Measurements from ENCODE around the gene NFE2L3. TPM values are rescaled to one million over a fixed set of nuclear protein-coding genes. Genes with fewer than 3 reads are reported as not detected.
"Not testable (repeated sequence)": the region's sequence is repeated elsewhere in the genome, so short reads cannot be mapped to it uniquely, and the experiment has no call there.

The NFE2L3 gene
- total RNA-seq, 1 experiment from 2014 or later, result 40.0 TPM

GRCh38 chr7:26183545-26184280 is 31.7 kb downstream of the NFE2L3 start:
- Histone ChIP-seq H2AFZ (ENCODE audit: low read length) (no peak overlapping the region), H3K36me3 (ENCODE audit: low read depth, low read length) (peaks cover 5% of the 10 kb centered on the region; the same call in 1 of the 2 replicates), H4K20me1 (ENCODE audit: low read length) (peaks cover 20% of the 10 kb centered on the region), H3K9me2 (replicated peaks; ENCODE audit: low read length) (no peaks in the 10 kb centered on the region), H3K4me3 (ENCODE audit: low read length) (no peak overlapping the region), H3K4me2 (ENCODE audit: low read length) (no peak overlapping the region), H3K27ac (ENCODE audit: low read length) (no peak overlapping the region), H3F3A (ENCODE audit: low read length, unreplicated experiment) (peaks cover 21% of the 10 kb centered on the region), H3K9me3 (ENCODE audit: low read length) (no peaks in the 10 kb centered on the region), H3K79me2 (ENCODE audit: low read length) (no peaks in the 10 kb centered on the region), H3K27me3 (ENCODE audit: low read length) (no peaks in the 10 kb centered on the region), H3K9ac (ENCODE audit: low read length) (no peak overlapping the region), H3K4me1 (ENCODE audit: insufficient read depth, low read length) (no peaks in the 10 kb centered on the region)
- intact Hi-C loops (cut with micrococcal nuclease), result no loop called here
- ChIA-PET POLR2A (ENCODE audit: unreplicated experiment) (no interaction called here), CTCF (interaction anchor here (0.9 kb wide), 1 partner anchor 92 kb away, joined by 4 read pairs; no protein-coding TSS in a partner anchor)
- peak; percentile 12 for DNase-seq
- TF ChIP-seq EZH2 (IDR thresholded peaks at IDR 0.05; ENCODE audit: low read length, unreplicated experiment) (no peak), EZH2phosphoT487 (IDR thresholded peaks at IDR 0.05; ENCODE audit: borderline replicate concordance, low read length) (no peak)
- TF ChIP-seq, protein P1, sequence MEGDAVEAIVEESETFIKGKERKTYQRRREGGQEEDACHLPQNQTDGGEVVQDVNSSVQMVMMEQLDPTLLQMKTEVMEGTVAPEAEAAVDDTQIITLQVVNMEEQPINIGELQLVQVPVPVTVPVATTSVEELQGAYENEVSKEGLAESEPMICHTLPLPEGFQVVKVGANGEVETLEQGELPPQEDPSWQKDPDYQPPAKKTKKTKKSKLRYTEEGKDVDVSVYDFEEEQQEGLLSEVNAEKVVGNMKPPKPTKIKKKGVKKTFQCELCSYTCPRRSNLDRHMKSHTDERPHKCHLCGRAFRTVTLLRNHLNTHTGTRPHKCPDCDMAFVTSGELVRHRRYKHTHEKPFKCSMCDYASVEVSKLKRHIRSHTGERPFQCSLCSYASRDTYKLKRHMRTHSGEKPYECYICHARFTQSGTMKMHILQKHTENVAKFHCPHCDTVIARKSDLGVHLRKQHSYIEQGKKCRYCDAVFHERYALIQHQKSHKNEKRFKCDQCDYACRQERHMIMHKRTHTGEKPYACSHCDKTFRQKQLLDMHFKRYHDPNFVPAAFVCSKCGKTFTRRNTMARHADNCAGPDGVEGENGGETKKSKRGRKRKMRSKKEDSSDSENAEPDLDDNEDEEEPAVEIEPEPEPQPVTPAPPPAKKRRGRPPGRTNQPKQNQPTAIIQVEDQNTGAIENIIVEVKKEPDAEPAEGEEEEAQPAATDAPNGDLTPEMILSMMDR (conservative IDR thresholded peaks at IDR 0.05; ENCODE audit: low read depth, low read length), result no peak
- BruUV-seq (replicated peaks), result no TSS peak
- ATAC-seq, result no peak

DNA sequence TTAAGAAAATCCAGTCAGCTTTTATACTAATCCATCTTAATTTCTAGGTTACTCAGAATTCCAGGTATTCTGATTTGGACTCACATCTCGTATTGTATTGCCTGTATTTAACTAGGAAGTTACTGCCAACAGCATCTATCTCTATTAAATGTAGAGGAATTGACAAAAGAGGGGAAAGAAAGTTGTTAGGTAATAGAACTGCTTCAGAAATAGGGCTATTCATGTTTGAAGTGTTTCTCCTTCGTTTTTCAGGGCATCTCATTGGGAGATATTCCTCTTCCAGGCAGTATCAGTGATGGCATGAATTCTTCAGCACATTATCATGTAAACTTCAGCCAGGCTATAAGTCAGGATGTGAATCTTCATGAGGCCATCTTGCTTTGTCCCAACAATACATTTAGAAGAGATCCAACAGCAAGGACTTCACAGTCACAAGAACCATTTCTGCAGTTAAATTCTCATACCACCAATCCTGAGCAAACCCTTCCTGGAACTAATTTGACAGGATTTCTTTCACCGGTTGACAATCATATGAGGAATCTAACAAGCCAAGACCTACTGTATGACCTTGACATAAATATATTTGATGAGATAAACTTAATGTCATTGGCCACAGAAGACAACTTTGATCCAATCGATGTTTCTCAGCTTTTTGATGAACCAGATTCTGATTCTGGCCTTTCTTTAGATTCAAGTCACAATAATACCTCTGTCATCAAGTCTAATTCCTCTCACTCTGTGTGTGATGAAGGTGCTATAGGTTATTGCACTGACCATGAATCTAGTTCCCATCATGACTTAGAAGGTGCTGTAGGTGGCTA is 32.5 kb downstream of the NFE2L3 start:
- CTCF ChIA-PET; H3K4me1 ChIP-seq (ENCODE audit: insufficient read depth, low read length); H3K4me2 ChIP-seq (ENCODE audit: low read length); H3K9ac ChIP-seq (ENCODE audit: low read length); POLR2A ChIA-PET (ENCODE audit: unreplicated experiment); H3K9me3 ChIP-seq (ENCODE audit: low read length); H2AFZ ChIP-seq (ENCODE audit: low read length); ATAC-seq; H3K27me3 ChIP-seq (ENCODE audit: low read length); H3K9me2 ChIP-seq (replicated peaks; ENCODE audit: low read length); H3K79me2 ChIP-seq (ENCODE audit: low read length); H3K27ac ChIP-seq (ENCODE audit: low read length); H3K4me3 ChIP-seq (ENCODE audit: low read length): not testable (repeated sequence)
- intact Hi-C loops (cut with micrococcal nuclease), result loop anchor here (5.0 kb wide), 1 partner anchor 292 kb away; no protein-coding TSS in a partner anchor
- H3K36me3 ChIP-seq (ENCODE audit: low read depth, low read length), result peaks cover 13% of the 10 kb centered on the region
- peaks cover 28% of the 10 kb centered on the region for H3F3A ChIP-seq (ENCODE audit: low read length, unreplicated experiment)
- peaks cover 28% of the 10 kb centered on the region for H4K20me1 ChIP-seq (ENCODE audit: low read length)
- peak; percentile 13 for DNase-seq
- TSS peak; percentile 18 for BruUV-seq (replicated peaks)

DNA sequence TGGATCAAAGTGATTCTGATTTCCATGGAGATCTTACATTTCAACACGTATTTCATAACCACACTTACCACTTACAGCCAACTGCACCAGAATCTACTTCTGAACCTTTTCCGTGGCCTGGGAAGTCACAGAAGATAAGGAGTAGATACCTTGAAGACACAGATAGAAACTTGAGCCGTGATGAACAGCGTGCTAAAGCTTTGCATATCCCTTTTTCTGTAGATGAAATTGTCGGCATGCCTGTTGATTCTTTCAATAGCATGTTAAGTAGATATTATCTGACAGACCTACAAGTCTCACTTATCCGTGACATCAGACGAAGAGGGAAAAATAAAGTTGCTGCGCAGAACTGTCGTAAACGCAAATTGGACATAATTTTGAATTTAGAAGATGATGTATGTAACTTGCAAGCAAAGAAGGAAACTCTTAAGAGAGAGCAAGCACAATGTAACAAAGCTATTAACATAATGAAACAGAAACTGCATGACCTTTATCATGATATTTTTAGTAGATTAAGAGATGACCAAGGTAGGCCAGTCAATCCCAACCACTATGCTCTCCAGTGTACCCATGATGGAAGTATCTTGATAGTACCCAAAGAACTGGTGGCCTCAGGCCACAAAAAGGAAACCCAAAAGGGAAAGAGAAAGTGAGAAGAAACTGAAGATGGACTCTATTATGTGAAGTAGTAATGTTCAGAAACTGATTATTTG is 33.3 kb downstream of the NFE2L3 start:
- no peak for ATAC-seq
- no peaks in the 10 kb centered on the region for H3K9me3 ChIP-seq (ENCODE audit: low read length)
- H3K4me2 ChIP-seq (ENCODE audit: low read length), result no peak overlapping the region
- TF ChIP-seq EZH2phosphoT487 (IDR thresholded peaks at IDR 0.05; ENCODE audit: borderline replicate concordance, low read length), result no peak
- no peak for TF ChIP-seq EZH2 (IDR thresholded peaks at IDR 0.05; ENCODE audit: low read length, unreplicated experiment)
- TF ChIP-seq, protein P1 (conservative IDR thresholded peaks at IDR 0.05; ENCODE audit: low read depth, low read length), result no peak
- H3K36me3 ChIP-seq (ENCODE audit: low read depth, low read length), result peaks cover 20% of the 10 kb centered on the region
- H3K4me1 ChIP-seq (ENCODE audit: insufficient read depth, low read length), result no peaks in the 10 kb centered on the region
- no peaks in the 10 kb centered on the region for H3K9me2 ChIP-seq (replicated peaks; ENCODE audit: low read length)
- H3K27me3 ChIP-seq (ENCODE audit: low read length), result no peaks in the 10 kb centered on the region
- BruUV-seq (replicated peaks), result no TSS peak
- POLR2A ChIA-PET (ENCODE audit: unreplicated experiment), result no interaction called here
- H3K79me2 ChIP-seq (ENCODE audit: low read length), result no peaks in the 10 kb centered on the region
- H3K27ac ChIP-seq (ENCODE audit: low read length), result no peak overlapping the region
- H3K9ac ChIP-seq (ENCODE audit: low read length), result no peak overlapping the region
- peaks cover 34% of the 10 kb centered on the region for H3F3A ChIP-seq (ENCODE audit: low read length, unreplicated experiment)
- intact Hi-C loops (cut with micrococcal nuclease), result loop anchor here (5.0 kb wide), 1 partner anchor 293 kb away; no protein-coding TSS in a partner anchor
- DNase-seq, result no peak
- CTCF ChIA-PET, result no interaction called here
- H4K20me1 ChIP-seq (ENCODE audit: low read length), result peaks cover 34% of the 10 kb centered on the region
- H2AFZ ChIP-seq (ENCODE audit: low read length), result no peak overlapping the region
- no peak overlapping the region for H3K4me3 ChIP-seq (ENCODE audit: low read length)
